Stimulated activated CD8-positive, alpha-beta memory T cell treated with anti-CD3 and anti-CD28 coated beads, Interleukin-15, amount 100 ng/mL, for 1 hour (primary cell): ENCODE data around the gene MPRIP.

Experiments used
- DNase-seq: peaks from one replicate; pipeline ENCODE4 v3.0.0-alpha.2; 2020; ENCODE audit warnings: low read depth

MPRIP gene

DNA sequence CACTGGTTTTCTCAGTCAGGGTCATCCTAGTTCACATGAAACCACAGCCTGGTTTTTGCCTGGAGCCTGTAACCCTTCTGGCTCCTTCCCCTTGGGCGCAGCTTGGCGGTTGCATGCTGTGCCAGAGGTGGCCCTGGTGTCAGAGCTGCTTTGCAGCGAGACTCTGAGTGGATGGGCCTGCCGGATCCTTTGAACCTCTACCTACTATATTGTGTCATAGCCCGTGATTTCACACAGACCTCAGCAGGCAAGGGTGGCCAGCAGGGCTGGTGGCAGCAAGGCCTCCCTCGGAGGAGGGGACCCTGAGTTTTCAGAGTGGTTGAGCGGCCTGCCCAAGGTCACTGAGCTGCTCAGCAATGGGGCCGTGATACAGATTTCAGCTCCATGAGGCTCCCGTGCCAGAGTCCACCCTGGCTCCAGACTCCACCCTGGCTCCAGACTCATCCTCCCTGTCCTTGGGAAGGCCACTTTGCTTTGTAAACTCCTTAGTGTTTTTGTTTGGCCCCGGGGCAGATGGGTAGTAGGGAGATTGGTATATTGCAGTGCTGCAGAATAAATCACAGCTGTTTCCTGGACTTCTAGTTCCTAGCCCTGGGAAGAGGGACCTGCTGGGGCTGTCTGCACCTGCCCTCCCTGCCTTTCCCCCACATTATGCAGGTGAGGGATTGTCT lies 9.7 kb downstream of the MPRIP start:
- DNase-seq = no peak

DNA sequence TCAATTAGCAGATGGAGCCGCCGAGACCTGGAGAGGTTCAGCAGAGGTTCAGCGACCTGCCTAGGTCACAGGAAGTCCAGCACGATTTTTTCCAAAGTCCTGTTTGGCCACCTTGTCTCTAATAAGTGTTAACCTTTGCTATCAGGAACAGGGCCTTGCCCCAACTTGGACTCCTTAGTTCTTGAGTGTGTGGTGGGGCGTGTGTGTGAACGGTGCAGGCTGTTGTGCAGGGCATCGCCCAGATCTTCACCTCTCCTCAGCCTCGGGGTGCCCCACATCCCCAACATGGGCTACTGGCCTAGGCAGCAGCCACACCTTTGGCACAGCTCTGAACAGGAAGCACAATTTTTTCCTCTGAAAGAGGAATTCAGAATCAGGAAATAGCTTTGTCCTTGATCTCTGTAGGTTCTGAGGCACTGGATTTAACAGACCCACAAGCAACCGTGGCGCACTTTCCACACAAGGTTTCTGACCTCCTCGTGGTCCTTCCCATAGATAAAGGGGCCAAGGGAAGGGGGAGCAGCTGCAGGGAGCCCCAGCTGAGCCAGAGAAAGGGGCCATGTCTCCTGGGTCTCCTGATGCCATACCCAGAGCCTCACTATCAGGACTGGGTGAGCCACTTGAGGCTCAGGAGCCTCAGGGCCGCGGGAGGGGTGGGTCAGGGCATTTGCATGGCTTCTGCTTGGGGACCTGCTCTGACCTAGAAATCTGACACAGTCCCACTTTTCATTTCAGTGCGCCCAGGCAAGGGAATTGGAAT lies 10.4 kb downstream of the MPRIP start:
- DNase-seq = no peak

DNA sequence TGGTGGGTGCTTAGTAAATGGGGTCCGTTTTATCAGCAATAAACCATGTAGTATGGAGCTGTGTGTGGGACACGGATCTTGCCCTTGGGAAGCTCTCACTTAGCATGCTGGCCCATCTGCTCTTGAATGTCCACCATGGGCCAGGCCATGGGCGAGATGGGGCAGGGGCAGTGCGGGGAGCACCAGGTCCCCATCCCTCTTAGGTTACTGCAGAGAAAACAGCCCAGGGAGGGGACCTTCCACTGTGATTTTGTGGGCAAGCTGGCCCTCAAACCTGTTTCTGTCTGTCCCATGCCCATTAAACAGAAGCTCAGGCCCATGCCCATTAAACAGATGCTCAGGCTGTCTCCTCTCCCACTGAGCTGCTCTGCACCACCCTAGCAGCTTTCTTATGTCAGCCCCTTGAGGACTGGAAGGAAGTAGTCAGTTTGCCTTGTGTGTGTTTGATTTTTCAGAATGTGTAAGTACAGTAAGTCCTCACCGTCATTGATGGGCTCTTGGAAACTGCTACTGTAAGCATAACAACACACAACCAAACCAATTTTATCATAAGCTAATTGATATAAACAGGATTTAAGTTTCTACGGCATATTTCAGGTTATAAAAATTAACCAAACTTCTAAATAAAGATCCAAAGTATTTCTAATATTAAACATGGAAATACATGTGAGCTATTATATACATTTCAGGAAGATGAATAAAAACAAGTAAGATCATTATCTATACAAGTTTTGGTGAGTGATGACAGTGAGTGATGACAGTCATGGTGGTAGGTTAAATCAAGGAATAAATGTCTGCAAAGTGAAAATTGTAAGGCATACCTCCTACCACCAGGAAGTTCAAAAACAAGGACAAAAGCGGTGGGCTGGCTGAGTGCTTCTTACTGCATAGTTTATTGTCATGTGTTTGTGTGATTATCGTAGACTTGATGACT lies 11.5 kb downstream of the MPRIP start:
- no peak for DNase-seq

DNA sequence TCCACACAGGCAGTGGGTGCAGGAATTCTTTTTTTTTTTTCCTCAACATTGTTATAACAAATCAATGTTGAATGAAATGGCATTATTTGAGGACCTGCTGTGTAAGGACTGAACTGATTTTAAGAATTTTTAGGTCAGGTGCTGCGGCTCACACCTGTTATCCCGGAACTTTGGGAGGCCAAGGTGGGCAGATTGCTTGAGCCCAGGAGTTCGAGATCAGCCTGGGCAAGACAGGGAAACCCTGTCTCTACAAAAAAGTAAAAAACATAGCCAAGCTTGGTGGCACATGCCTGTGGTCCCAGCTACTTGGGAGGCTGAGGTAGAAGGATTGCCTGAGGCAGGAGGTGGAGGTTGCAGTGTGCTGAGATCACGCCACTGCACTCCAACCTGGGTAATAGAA lies 12.4 kb downstream of the MPRIP start:
- DNase-seq = no peak

DNA sequence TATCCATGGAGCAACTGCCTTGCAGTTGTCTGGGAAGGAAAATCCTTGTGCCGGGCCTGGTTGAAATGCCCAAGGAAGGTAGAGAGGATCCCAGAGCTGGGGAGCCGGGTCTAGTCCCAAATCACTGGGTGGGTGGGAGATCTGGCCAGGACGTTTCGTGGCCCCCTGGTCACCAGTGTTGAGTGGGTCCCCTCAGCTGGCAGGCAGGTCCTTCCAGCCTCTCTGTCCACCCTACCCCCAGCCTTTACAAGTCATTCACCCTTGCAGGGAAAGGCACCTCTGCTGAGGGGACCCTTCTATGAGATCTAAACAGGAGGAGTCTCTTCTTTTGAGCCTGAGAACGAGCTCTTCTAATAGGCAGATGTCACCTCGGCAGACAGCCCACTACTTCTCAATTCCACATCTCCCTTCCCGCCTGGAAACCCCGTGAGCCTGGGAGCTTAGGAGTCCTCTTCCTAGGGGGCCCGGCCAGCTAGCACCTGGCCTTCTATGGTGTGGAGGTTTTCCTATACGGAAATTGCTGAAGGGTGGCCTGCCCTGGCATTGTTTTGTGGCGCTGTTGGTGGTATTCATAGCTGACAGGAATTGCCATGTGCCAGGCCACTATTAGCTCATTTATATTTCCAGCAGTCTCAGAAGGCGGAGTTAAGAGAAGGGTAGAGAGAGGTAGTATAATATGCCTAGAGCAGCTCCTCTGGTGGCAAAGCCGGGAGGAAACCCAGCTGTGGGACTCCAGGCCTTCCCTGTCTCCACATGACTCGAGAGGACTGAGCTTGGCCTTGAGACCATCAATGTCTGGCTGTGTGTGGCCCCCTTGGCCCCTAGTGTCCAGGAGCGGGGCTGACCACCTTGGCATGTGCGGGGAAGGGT lies 13.3 kb downstream of the MPRIP start:
- DNase-seq = no peak

DNA sequence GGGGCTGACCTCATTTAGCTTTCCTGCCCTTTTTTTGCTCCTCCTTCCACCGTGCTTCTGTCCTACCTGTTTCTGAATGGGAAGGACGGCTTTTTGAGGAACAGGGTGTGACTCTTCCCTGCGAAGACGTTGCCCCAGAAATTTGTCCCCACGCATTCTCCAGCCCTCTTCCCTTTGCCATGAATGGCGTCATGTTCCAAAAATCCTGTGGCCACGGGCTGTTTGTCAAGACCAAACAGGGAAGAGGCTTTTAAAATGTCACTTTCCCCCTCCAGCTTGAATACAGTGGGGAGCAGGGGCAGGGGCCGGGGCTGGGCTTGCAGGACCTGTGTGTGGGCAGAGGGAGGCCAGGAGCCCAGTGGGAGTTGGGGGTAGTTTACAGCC lies 13.9 kb downstream of the MPRIP start:
- no peak for DNase-seq

DNA sequence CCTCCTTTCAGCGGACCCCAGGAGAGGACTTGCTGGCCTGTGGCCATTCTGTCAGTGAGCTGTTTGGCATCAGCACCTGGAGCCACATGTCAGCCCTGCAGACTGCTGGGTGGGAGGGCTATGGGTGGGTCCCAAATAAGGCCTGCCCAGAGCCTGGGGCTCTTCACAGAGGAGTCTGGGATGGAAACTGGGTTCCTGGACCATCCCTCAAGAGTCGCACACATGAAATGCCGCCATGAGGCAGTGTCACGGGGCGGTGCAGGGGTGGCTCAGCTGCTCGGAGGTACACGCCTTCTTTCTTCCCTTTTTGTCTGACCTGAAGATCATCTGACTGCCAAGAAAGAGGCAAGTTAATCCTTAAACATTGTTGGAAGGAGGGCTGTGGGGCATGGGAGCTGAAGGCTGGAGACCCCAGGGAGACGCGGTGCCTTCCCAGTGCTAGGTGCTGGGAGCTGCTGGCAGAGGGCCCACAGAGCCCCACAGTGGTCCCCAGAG lies 14.8 kb downstream of the MPRIP start:
- DNase-seq = no peak

DNA sequence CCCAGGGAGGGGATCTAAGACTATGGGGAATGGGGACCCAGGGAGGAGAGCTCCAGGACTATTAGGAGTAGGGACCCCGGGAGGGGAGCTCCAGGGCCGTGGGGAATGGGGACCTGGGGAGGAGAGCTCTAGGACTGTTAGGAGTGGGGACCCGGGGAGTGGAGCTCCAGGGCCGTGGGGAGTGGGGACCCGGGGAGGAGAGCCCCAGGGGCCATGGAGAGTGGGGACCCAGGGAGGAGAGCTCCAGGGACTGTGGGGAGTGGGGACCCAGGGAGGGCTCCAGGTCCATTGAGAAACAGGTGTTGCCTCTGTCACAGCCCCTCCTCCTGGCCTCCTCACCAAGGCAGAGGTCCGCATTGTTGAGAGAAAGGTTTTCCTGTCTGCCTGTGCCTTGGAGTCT lies 16.0 kb downstream of the MPRIP start:
- DNase-seq = no peak

DNA sequence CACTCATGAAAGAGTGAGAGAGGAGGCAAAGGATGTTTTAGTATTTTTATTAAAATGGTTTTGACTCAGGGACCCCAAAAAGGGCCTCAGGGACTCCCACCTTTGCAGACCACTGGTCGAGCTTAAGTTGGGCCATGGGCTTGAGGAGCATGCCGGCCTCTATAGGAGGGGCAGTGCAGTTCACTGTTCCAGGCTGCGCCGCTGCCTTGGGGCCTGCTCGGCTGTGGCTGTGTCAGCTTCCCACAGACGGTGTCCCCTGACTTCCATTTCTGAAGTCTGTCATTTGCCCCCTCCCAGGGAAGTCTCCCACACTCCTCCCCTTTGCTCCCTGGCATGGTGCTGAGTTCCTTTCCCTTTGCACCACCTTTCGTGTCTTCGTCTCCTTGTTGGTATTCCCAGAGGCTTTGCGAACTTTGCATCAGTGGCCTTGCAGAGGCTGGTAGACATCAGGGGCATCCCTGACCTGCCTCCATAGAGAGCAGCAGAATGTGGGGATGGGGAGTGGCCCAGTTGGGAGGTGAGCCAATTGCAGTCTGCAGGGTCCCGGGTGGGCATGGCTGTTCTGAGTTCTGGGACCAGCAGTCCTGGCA lies 17.1 kb downstream of the MPRIP start:
- no peak for DNase-seq

DNA sequence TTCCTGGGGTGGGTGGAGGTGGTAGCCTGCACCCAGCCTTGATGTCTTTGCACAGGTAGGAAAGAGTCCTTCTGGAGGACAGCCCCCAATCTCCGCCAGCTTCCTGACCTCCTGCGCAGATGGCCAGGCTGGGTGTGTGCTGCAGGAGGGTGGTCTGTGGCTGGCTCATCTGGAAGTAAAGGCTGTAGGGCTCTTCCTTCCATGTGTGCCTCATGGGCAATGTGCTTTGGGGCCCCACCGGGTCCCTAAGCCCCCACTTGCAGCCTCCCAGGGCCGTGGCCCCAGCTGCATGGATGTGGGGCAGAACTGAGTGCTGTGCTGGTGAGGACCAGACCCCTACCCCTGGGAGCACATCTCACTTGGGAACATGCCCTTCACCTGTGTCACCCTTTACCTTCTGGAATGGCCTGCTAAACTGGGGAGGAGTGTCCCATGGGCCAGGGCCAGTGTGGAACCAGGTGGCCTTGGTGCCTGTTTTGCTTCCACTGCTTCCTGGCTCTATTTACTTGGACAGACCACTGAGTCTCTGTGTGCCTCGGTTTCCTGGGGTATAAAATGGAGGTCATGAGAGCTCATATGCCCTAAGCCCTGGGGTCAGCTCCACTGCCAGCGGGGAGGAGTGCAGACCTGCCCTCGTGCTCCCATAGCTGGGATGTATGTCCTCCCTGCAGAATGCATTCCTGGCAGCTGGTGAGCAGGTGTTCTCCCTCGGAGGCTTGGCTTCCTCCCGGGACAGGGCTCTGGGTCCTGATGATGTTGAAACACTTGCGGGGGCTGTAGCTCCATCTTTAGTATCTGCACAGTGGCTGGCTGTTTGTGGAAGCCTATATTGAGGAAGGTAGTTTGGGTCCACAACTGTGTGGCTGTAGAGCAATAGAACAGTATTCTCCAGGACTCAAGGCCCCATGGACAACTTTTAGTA lies 18.0 kb downstream of the MPRIP start:
- no peak for DNase-seq

DNA sequence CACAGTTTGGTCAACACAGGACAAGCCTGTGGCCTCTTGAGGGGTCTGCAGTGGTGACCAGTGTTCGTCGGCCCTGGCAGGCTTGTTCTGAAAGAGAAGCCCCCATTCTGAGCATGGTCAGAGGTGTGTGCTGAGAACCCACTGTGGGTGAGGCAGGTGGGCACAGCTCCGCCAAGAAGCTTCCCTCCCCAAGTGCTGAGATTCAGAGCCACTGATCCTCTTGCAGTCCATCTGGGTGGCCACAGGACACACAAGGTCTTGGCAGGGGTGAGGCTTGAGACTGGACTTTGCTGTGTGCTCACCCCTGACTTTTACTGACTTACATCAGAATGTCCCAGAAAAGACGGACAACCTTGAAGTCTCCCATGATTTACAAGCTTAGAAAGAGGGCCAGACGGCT lies 18.7 kb downstream of the MPRIP start:
- DNase-seq = no peak

DNA sequence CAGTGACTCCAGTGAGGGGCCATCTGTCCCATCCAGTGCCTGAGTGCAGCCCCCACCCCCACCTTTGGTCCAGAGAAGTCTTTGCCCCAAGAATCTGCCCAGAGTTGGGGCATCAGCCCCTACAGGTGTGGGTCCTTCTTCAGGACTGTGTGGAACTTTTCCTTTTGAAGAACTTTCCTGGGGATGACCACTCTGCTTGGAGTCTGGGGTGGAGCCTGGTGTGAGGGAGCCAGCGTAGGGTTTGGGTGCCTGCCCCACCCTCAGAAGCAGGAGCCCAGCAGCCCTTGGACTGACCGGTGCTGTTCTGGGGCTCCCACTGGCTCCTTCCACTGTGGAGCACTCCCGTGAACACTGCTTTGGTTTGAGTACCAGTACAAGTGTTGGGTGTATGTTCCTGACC lies 19.3 kb downstream of the MPRIP start:
- DNase-seq = no peak

DNA sequence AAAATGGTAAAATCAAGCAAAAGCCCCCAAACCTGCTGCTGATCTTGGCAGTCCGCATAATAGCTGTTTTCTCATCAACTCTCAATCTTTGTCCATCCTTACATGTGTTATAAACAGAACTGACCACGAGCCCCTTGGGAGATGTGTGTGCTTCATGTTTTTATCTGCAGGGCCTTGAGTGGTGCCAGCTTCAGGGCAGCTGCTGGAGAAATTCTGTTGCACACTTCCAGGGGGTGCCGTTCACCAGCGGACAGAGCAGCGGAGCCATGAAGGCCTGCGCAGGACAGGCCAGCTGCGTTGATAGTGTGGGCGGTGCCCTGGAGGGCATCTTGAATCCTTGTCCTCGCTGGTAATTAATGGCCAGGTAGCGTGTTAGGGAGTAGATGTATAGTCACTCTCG lies 20.1 kb downstream of the MPRIP start:
- DNase-seq = no peak

DNA sequence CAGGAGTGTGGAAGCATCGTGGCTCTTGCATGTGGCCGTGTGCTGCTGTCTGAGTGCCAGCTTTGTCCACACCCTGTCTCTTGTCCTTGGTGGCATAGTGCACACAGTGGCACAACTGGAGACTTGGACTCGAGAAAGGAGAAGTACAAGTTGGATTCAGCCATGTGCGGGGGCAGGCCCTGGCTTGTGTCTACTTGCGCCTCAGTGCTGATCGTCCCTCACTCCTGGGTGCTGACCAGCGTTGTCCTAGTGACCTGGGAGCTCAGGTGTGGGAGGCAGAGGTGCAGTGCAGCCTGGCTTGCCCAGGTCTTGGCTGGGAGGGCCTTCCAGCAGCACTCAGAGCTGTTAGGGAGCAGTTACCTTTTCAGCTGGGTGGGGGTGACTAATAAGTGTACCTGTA lies 20.6 kb downstream of the MPRIP start:
- DNase-seq = no peak

DNA sequence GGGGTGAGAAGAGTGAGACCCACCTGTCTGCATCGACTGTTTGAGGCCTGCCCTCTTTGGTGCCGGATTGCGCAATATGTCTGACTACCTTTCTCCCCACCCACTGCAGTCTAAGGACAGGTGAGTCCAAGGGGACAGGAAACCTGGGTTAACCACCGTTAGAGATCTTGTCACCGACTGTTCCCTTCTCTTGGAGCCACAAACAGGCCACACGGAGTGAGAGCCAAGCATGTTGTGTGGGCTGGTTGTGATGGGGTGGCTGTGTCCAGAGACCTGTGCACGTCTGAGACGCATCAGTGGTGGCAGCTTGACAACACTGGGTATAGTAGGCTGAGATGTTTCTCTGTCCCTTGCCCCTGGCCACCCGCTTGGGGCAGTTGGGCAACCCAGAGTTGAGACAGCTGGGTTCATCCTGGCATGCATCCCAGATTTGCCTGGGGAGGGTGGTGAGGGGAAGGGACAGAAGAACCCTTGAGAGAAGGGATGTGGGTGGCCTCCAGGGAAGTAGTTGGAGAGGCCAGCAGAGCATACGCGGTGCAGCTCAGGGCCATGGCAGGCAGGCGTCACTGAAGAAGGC lies 21.4 kb downstream of the MPRIP start:
- no peak for DNase-seq

DNA sequence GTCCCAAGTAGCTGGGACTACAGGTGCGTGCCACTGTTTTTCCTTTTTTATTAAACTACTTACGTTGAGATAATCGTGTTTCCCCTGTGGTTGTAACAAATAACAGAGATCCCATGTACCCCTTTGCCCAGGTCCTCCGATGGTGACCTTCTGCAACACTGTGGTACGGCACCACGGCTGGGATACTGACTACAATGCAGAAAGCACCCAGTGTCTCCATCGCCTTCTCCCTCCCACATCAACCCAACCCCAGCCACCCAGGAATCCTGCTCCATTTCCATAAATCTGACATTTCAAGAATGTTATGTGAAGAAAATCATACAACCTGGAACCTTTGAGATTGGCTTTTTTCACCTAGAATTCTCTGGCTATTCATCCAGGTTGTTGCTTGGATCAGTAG lies 22.1 kb downstream of the MPRIP start:
- no peak for DNase-seq

DNA sequence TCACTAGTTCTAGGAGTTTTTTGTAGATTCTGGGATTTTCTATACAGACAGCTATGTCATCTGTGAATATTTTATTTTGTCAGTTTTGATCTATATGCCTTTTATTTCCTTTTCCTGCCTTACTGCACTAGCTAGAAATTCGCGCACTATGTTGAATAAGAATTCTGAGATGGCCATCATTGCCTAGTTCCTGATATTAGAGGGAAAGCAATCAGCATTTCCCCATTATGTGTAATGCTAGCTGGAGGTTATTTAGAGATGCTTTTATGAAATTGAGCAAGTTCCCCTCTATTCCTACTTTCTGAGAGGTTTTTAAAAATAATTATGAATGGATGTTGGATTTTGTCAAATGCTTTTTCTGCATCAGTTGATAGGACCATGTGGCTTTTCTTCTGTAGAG lies 23.8 kb downstream of the MPRIP start:
- no peak for DNase-seq

DNA sequence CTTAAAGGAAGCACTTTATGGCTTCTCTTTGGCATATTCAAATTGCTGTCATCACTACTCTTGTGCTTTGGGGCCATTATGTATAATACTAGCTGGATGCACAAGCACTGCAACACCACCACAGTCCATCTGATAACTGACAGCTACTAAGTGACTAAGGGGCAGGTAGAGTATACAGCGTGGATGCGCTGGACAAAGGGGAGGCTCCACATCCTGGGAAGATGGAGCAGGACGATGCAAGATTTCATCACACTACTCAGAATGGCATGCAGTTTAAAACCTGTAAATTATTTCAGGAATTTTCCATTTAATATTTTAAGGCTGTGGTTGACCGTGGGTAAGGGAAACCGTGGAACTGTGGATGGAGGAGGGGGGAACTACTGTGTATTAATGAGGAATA lies 25.0 kb downstream of the MPRIP start:
- DNase-seq = no peak

DNA sequence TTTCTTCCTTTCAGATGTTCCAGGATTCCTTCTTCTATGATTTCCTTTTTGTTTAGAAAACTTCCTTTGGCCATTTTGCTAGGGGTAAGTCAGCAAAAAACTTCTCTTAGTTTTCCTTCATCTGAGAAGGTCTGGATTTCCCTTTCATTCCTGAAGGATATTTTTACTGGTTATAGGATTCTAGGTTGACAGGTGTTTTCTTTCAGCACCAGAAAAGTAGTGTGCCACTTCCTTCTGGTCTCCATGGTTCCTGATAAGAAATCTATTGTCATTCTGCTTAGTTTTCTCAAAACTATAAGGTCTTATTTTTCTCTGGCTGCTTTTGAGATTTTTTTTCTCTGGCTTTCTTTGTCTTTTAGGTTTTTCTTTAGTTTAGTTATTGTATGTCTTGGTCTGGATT lies 27.6 kb downstream of the MPRIP start:
- no peak for DNase-seq

DNA sequence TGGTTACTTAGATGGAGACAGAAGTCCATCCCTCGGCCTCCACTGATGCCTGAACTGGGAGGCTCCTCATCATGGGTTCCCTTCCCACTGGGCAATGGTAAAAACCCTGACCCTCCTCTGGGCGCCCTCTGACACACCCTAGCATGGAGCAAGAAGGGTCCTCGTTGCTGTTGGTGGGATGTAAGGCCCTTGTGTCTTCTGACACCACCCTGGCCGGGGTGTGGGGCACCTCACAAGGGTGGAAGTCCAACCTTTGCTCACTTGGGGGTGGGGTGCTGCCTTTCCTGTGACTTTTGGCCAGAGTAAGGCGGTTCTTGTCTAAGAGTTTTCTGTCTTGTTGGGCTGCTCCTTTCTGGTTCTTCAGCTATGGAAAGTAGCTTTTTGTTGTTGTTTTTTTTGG lies 28.7 kb downstream of the MPRIP start:
- DNase-seq = no peak
